ENCODE results near the gene RBM19.

The RBM19 gene

DNA sequence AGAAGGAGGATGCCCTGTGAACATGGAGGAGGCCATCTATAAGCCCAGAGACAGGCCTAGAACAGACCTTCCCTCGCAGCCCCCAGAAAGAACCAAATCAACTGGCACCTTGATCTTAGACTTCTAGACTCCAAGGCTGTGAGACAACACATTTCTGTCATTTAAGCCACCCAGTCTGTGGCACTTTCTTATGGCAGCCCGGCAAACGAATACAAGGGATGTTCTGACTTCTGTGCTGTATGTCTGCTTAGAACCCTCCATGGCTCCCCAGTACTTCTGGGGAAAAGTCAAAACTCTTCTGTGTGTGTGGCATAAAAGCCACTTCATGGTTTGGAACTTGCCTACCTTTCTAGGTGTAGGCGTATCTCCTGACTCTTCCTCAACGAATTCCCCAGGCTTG, 42.9 kb downstream of the RBM19 start:
- TF ChIP-seq, protein P1, sequence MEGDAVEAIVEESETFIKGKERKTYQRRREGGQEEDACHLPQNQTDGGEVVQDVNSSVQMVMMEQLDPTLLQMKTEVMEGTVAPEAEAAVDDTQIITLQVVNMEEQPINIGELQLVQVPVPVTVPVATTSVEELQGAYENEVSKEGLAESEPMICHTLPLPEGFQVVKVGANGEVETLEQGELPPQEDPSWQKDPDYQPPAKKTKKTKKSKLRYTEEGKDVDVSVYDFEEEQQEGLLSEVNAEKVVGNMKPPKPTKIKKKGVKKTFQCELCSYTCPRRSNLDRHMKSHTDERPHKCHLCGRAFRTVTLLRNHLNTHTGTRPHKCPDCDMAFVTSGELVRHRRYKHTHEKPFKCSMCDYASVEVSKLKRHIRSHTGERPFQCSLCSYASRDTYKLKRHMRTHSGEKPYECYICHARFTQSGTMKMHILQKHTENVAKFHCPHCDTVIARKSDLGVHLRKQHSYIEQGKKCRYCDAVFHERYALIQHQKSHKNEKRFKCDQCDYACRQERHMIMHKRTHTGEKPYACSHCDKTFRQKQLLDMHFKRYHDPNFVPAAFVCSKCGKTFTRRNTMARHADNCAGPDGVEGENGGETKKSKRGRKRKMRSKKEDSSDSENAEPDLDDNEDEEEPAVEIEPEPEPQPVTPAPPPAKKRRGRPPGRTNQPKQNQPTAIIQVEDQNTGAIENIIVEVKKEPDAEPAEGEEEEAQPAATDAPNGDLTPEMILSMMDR (conservative IDR thresholded peaks at IDR 0.05): no peak
- no peak for TF ChIP-seq ZFX (IDR thresholded peaks at IDR 0.05)
- no peak overlapping the region for H3K27ac ChIP-seq

DNA sequence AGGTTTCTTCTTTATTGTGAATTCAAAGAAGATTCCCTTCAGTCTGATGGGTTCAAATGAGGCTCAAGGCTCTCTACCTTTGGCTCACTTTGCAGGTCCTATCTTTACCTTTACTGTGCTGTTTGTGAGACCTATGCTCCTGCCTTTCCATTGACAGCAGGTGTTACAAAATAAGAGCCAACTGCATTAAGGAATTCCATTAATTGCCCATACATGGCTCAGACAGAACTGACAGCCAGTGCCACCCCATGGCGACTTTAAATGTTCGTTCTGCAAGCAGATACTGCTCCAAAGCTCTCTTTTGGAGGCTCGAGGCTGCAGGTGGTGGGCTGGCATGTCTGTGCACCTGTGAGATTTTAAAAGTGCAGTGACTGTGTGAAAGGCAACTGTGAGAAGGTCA, 44.7 kb downstream of the RBM19 start:
- no peak for TF ChIP-seq ZFX (IDR thresholded peaks at IDR 0.05)
- TF ChIP-seq, protein P1 (conservative IDR thresholded peaks at IDR 0.05): no peak
- H3K27ac ChIP-seq: no peak overlapping the region

DNA sequence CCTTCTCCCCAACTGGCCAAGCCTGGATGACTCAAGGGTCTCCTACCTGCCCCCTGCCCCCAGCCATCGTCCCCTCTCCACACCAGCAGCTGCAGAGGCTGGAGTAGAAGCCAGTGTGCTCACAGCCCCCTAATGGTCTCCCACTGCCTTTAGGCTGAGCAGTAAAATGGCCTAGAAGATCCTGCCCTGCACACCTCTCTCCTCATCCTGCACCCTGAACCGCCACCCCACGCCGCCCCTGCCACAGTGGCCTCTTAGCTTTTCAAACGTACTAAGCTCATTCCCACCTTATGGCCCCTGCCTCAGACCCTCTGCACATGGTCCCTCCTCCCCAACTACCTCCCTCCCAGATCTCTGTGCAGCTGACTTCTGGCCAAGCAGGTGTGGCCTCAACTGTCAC, 46.3 kb downstream of the RBM19 start:
- H3K27ac ChIP-seq: no peak overlapping the region
- TF ChIP-seq, protein P1 (conservative IDR thresholded peaks at IDR 0.05): no peak
- no peak for TF ChIP-seq ZFX (IDR thresholded peaks at IDR 0.05)

DNA sequence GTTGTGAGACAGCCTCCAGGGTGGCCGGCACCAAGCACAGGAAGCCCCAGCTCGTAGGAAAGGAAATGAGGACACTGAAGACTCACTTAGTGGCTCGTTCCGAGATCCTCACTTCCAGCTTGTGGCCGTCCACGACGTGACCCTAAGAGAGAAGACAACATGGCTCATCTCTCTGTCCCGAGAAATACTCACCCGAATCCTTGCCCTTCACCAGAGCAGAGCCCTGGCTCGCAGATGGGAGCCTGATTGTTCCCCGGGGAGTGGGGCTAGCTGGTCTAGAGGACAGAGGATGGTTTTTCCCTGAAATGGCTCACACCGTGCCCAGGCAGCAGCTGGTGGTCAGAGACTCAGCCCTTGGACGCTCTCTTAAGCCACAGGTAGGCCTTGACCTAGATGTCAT, 47.8 kb downstream of the RBM19 start:
- H3K27ac ChIP-seq: no peak overlapping the region
- TF ChIP-seq, protein P1 (conservative IDR thresholded peaks at IDR 0.05): no peak
- TF ChIP-seq ZFX (IDR thresholded peaks at IDR 0.05): no peak

DNA sequence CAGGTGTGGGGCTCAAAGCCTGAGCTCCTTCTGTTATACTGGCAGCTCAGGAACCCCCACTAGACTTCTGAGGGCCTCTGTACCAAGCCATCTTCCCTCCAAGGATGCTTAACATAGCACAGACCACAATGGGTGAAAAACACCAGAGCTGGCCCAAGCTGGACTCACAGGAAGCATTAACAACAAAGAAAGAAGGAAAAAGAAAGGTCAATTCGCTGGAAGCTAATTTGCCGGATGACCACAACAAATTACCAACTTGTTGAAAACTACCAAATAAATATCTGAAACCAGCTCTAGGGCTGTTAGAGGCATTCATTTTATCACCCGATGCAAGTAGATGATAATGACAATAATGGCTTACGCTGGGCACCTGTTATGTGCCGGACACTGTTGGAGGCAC, 48.7 kb downstream of the RBM19 start:
- TF ChIP-seq ZFX (IDR thresholded peaks at IDR 0.05): no peak
- TF ChIP-seq, protein P1 (conservative IDR thresholded peaks at IDR 0.05): no peak
- no peak overlapping the region for H3K27ac ChIP-seq

DNA sequence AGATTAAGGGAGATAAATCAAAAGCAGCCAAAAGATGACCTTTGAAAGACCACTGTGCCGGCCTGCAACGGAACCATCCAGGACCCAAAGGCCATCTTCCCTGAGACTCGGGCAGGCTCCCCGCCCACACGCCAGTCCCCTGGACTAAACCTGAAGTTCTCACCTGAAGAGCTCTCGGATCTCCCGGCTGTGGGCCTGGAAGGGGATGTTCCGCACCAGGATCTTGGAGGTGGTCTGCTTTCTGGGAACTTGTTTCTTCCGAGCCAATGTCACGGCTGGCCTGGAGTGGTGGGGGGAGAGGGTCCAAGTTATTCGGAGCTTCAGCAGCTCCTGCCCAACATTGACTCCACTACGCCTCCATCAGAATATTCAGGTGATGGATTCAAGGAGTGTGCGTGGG, 51.3 kb downstream of the RBM19 start:
- no peak for TF ChIP-seq ZFX (IDR thresholded peaks at IDR 0.05)
- TF ChIP-seq, protein P1 (conservative IDR thresholded peaks at IDR 0.05): no peak
- no peak overlapping the region for H3K27ac ChIP-seq

DNA sequence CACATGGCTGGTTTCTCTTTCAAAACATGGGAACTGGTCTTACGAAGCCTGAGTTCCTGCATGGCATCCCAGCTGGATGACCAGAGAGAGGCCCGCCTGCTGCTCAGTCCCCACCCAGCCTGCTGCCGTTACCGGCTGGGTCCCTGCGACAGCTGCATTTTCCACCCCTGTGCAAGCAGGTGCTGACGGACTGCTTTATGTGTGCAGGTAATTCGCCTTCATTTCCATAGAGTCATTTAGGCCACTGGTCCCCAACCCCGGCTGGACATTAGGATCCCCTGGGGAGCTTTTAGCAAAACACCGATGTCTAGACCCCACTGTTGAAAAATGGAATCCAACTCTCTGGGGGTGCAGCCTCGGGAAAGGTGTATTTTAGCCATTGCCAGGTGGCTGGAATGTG, 51.9 kb downstream of the RBM19 start:
- no peak overlapping the region for H3K27ac ChIP-seq
- TF ChIP-seq ZFX (IDR thresholded peaks at IDR 0.05): no peak
- TF ChIP-seq, protein P1 (conservative IDR thresholded peaks at IDR 0.05): no peak
